Astrocyte of the spinal cord (primary cell): Measurements from ENCODE around the gene PHOX2A.

Experiments used
- DNase-seq: peaks from one replicate; pipeline ENCODE4 v3.0.0; 2011; ENCODE audit warnings: low read depth, low spot score
- H3K4me3 ChIP-seq: 2 replicates; pipeline ENCODE4 v1.5.1; 2011; ENCODE audit warnings: low read depth, mild to moderate bottlenecking, low read length, moderate library complexity
- in situ Hi-C: cut with HindIII; loops from 2 replicates; pipeline ENCODE4 v1.10.0; 2017; ENCODE audit warnings: low sequenced_read_pairs
- TF ChIP-seq, protein P1 (sequence below): IDR thresholded peaks from 2 replicates; pipeline ENCODE4 v1.5.1; 2012; ENCODE audit warnings: low read depth, mild to moderate bottlenecking, low read length, inconsistent platforms

PHOX2A gene

GRCh38 chr11:72195518-72196270 lies 48.3 kb downstream of the PHOX2A start:
- no peak for DNase-seq
- H3K4me3 ChIP-seq, result no peak overlapping the region
- TF ChIP-seq, protein P1, sequence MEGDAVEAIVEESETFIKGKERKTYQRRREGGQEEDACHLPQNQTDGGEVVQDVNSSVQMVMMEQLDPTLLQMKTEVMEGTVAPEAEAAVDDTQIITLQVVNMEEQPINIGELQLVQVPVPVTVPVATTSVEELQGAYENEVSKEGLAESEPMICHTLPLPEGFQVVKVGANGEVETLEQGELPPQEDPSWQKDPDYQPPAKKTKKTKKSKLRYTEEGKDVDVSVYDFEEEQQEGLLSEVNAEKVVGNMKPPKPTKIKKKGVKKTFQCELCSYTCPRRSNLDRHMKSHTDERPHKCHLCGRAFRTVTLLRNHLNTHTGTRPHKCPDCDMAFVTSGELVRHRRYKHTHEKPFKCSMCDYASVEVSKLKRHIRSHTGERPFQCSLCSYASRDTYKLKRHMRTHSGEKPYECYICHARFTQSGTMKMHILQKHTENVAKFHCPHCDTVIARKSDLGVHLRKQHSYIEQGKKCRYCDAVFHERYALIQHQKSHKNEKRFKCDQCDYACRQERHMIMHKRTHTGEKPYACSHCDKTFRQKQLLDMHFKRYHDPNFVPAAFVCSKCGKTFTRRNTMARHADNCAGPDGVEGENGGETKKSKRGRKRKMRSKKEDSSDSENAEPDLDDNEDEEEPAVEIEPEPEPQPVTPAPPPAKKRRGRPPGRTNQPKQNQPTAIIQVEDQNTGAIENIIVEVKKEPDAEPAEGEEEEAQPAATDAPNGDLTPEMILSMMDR, result no peak
- in situ Hi-C loops, result no loop called here

GRCh38 chr11:72191961-72192381 lies 52.0 kb downstream of the PHOX2A start, which contains the start of gene FOLR1:
Gene FOLR1, plus strand, starts transcription at chr11:72192140. Its CDS starts 34 bp downstream, at chr11:72192174.
- TF ChIP-seq, protein P1, result no peak
- no peak within 1 kb of the TSS for H3K4me3 ChIP-seq
- no peak for DNase-seq
- in situ Hi-C loops, result no loop called here

GRCh38 chr11:72190631-72191071 lies 53.3 kb downstream of the PHOX2A start:
- in situ Hi-C loops, result no loop called here
- DNase-seq, result no peak
- TF ChIP-seq, protein P1, result no peak
- no peak overlapping the region for H3K4me3 ChIP-seq

DNA sequence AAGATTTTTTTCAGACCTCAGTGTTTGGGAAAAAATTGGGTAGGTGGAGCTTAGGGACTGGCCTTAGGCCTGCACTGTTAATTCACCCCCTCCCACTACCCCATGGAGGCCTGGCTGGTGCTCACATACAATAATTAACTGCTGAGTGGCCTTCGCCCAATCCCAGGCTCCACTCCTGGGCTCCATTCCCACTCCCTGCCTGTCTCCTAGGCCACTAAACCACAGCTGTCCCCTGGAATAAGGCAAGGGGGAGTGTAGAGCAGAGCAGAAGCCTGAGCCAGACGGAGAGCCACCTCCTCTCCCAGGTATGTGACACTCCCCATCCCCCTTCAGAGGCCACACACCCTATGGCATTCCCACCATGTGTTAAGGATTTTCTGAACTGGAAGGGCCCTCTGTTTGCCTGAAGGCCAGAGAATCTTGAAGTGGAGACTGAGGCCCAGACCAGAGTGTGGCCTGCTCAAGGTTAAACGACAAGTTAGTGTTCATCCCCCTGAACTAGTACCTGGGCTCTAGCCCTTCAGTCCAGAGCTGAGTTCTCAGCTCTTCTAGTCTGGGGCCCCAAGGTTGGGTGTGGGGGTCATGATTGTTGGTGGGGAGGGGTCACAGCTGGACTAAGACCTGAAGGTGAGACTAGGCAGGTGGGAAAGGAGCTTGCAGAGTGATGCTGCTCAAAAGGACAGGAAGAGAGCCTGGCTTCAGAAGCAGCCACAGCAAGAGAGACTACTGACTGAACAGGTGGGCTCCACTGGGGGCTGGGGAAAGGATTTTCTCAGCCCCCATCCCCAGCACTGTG lies 54.3 kb downstream of the PHOX2A start:
- DNase-seq, result no peak
- TF ChIP-seq, protein P1, result no peak
- H3K4me3 ChIP-seq, result no peak overlapping the region
- in situ Hi-C loops, result no loop called here
